Stimulated activated CD8-positive, alpha-beta memory T cell treated with anti-CD3 and anti-CD28 coated beads, Interleukin-2, amount 100 ng/mL, for 1 hour (primary cell): ENCODE measurements around the gene RAP1GAP.

ENCODE experiments used
- DNase-seq, 2 donors: peaks; one replicate each; pipeline ENCODE4 v3.0.0-alpha.2; 2020; ENCODE audit warnings: low read depth in 2 of 2

Gene RAP1GAP

GRCh38 chr1:21669258-21670058, at the start of gene RAP1GAP:
Gene RAP1GAP, minus strand, starts transcription at chr1:21669357. Its CDS starts 49,325 bp downstream, at chr1:21620032.
- DNase-seq = no peak

- DNase-seq = no peak
These were observed 47.0 kb upstream of the RAP1GAP start for GRCh38 chr1:21716169-21716568.

- DNase-seq = no peak
These were observed 38.7 kb upstream of the RAP1GAP start for GRCh38 chr1:21707891-21708290.

- no peak for DNase-seq
These were observed 38.1 kb upstream of the RAP1GAP start for GRCh38 chr1:21707086-21707840.

- no peak for DNase-seq
These were observed 37.1 kb upstream of the RAP1GAP start for GRCh38 chr1:21706151-21706835.

- no peak for DNase-seq
These were observed 36.3 kb upstream of the RAP1GAP start for GRCh38 chr1:21705303-21705980.

- no peak for DNase-seq
These were observed 35.0 kb upstream of the RAP1GAP start for GRCh38 chr1:21704145-21704544.

GRCh38 chr1:21703318-21703963, 34.3 kb upstream of the RAP1GAP start:
- no peak for DNase-seq

GRCh38 chr1:21702780-21703179, 33.6 kb upstream of the RAP1GAP start:
- no peak for DNase-seq

- no peak for DNase-seq
These were observed 32.2 kb upstream of the RAP1GAP start for GRCh38 chr1:21701401-21701800.

GRCh38 chr1:21700094-21700493, 30.9 kb upstream of the RAP1GAP start:
- no peak for DNase-seq

GRCh38 chr1:21696931-21697330, 27.8 kb upstream of the RAP1GAP start:
- no peak for DNase-seq

GRCh38 chr1:21693732-21694131, 24.6 kb upstream of the RAP1GAP start:
- no peak for DNase-seq

- DNase-seq = no peak
These were observed 22.6 kb upstream of the RAP1GAP start for GRCh38 chr1:21691739-21692138.

- DNase-seq = no peak
These were observed 20.7 kb upstream of the RAP1GAP start for GRCh38 chr1:21689661-21690372.

GRCh38 chr1:21687081-21687529, 17.9 kb upstream of the RAP1GAP start:
- DNase-seq = no peak

GRCh38 chr1:21685946-21686678, 17.0 kb upstream of the RAP1GAP start:
- DNase-seq = no peak

GRCh38 chr1:21681426-21681825, 12.3 kb upstream of the RAP1GAP start:
- DNase-seq = no peak

GRCh38 chr1:21680918-21681317, 11.8 kb upstream of the RAP1GAP start:
- DNase-seq = no peak

- no peak for DNase-seq
These were observed 11.2 kb upstream of the RAP1GAP start for GRCh38 chr1:21680381-21680780.
